HuH-7.5 (cell line): Measurements from ENCODE around the gene NUDT14.

Experiments used
- DNase-seq: peaks from one replicate; pipeline ENCODE4 v3.0.0; 2011; ENCODE audit warnings: low spot score

NUDT14 gene

DNA sequence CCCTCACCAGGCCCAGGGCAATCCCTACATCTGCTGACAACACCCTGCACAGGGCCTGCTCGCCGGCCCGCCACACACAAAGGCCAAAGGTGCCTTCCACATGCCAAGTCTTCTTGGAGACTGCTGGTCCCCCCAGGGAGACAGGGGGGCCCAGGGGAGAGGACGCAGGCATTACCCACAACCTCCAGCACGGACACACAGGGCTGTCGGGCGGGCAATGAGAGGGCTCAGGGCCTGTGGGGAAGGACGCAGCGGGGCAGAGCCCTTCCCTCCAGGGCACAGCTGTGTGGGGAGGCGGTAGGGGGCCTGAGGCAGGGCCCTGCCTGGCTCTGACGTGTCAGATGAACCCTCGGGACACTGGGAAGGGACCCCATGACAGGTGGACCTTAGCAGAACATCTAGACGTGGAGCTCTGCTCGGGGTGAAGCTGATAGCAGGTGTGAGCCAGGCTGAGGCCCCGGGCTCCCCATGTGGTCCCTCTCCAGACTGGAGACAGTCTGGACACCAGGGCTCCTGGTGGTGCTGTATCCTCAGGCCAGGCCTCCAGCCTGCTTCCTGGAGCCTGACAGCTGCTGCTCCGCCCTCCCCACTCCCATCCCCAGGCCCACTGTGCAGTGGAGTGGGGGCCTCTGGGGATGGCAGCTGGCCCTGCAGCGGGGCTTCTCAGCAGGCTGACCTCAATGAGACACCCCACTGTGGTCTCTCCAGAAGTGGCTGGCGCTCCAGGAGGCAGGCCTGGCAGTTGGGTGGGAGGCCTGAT is 31.6 kb upstream of the NUDT14 start:
- no peak for DNase-seq

DNA sequence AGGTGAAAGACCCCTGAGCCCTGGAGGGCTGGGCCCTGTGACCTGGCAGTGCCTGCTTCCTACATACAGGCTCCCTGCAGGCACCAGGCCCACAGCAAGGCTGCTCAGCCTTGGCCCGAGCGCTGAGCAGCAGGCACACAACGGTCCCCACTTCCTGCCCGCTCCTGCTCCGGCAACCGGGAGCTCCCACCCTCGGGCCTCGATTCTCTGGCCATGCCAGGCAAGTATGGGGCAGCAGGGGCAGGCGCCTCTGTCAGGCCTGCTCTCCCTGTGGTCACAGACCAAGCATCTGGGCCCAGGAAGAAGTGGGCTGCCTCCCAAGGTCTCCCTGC is 30.6 kb upstream of the NUDT14 start:
- DNase-seq, result no peak

GRCh38 chr14:105211086-105211757 is 30.1 kb upstream of the NUDT14 start:
- no peak for DNase-seq

DNA sequence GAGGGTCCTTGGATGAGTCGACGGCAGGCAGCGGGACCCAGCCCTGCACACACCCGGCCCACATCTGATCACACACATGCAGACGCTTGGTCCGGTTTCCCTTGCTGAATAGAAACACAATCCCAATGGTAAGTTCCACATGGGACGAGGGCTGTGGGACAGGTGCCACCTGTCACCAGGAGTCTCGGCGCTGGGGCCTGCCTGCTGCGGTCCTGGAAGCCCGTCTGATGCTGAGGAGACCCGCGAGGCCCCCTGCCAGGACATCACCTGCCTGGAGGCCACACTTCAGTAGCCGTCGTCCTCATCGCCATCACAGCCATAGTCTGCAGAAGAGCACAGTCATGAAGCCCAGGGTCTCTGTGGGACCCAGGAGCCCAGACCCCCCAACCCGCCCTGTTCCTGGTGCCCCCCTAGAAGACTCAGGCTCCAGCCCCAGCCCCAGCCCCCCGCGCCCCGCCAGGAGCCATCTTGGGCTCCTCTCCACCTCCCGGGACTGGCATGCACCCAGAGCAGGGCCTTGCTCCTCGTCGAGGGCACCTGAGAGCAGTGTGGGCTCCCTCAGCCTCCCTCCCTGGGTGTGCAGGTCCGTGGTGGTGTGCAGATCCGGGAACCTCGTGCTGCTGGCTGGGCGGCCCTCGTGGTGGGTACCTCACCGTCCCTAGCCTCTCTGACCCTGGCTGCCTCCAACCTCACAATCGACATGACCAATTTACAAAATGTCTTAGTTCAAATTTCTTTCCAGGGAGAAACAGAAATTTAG is 29.3 kb upstream of the NUDT14 start:
- DNase-seq, result no peak

DNA sequence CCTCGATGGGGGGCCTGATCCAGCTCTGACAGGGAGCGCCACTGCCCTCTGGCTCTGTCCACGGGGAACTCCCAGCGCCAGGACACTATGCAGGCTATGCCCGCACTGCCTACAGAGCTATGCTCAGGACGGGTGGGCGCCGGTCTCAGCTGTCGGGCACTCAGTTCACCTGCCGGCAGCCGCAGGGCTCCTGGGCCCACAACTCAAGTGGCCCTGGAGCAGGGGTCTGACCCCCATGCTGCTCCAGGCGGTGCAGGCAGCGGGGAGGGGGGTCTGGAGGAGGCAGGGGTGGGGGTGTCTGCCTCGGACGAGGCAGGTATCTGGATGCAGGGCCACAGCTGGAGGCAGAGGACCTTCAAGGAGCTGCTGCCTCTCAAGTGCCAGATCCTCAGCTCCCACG is 28.5 kb upstream of the NUDT14 start:
- no peak for DNase-seq

GRCh38 chr14:105209091-105209490 is 28.0 kb upstream of the NUDT14 start:
- no peak for DNase-seq

GRCh38 chr14:105208738-105209075 is 27.6 kb upstream of the NUDT14 start:
- DNase-seq, result no peak

DNA sequence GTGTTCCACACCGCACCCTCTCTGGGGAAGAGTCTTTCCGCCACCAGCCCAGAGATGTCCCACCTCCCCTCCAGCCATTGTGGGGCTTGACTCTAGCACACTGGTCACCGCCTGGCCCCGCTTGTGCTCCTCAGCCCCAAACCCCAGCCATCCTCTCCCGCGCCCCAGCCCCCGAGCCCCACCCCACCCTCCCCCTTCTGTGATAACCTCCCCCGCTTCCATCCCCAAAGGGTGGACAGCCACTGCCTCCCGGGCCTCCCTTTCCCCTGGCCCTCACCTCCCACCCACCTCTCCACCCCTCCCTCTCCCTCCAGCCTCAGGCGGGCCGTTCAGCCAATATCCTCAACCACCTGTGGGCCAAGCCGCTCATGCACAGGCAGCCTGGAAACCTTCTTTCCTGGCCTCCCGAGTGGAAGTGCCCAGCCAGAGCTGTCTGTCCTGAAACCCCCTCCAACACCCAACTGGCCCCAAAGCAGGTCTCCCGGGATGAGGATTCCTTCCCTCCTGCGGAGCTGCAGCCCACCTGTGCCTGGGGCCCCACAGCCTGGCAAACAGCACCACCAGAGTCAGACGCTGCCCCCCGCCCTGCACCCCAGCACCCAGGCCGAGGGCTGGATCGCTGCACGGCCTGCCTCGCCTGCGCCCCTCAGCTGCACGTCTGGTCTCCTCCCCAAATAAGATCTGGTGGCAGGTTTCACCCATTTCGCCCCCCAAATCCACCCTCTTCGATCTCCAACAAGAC is 27.1 kb upstream of the NUDT14 start:
- no peak for DNase-seq

DNA sequence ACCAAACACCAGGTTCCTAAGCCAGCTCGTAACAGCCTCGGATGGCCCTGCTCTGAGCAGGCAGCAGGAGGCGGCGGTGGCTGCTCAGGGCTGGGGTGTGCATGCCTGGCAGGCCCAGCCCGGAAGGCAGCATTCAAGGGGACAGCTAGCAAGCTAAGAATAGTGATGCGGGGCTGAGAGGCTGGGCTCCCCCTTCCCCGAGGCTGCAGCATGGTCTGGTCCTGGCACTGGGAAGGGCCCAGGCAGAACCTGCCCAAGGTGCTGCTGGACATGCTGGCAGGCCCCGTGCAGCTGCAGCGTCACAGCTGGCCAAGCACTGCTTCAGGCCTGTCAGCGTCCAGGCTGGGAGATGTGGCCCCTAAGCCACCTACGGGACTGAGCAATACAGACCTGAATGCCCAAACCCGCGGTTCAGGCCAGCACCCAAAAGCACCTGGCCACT is 26.4 kb upstream of the NUDT14 start:
- peak; percentile 60 for DNase-seq

DNA sequence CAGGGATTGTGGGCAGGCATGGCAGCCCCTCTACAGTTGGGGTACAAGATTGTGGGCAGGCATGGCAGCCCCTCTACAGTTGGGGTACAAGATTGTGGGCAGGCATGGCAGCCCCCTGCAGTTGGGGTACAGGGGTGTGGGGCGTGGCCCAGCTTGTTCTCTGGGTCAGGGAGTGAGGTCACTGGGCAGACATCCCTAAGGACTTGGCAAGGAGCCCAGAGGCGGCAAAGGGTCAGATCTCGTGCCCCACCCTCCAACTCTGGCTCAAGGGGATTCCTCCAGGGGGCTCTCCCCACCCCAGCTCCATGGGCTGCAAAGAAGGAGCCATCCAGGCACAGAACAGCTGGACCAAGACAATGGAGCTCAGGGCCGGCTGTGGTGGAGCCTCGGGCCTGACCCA is 25.8 kb upstream of the NUDT14 start:
- DNase-seq, result no peak

DNA sequence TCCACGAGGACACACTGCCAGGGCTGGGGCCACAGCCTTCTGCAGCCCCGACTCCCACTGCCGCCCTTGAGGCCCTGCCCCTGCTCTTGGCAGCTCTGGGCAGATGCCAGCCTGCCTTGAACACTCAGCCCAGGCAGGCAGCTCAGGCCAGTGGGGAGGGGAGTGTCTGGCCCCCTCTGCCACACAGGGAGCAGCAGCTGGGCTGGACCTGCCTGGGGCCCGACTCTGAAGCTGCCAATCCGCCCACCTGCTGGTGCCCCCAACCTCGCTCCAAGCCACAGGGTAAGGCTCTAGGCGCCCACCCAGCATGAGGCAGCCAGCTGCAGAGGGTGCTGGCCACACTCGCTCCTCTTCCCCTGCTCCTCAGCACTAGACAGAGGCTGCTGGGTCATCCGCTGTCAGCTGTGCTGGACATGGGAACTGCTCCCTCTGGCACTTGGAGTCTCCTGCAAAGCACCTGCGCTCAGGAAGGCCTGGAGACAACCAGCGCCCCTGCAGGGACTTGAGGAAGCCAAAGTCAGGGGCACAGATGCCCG is 24.6 kb upstream of the NUDT14 start:
- DNase-seq, result no peak

DNA sequence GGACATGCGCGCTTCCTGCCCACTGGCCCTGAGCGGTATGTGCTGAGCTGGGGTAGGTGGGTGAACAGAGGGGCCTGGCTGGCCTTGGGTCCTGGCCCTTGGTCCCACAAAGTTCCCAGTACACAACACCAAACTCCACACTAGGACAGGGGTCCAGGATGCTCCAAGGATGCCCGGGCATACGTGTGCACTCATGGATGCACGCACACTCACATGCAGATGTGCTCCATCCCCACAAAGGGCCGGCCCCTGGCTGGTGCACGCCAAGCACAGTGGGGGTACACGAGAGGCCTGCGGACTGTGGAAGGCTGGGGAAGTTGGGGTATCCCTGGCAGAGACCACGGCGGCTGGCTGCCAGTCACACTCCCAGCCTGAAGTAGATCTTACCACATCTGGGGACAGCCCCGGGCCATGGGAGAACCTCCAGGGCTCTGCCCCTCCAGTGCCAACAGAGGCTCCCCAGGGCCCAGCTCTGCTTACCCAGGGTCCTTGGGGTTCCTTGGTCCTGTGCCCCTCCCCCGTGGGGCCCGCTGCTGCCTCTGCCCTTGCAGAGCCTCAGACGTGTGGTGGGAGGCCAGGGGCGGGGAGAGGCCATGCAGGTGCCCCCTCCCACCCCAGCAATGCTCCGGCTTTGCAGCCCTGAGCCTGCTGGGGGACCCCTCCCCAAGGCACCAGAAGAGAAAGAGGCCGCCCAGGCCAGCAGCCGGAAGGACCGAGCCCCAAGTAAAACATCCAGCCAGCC is 24.0 kb upstream of the NUDT14 start:
- DNase-seq, result no peak

DNA sequence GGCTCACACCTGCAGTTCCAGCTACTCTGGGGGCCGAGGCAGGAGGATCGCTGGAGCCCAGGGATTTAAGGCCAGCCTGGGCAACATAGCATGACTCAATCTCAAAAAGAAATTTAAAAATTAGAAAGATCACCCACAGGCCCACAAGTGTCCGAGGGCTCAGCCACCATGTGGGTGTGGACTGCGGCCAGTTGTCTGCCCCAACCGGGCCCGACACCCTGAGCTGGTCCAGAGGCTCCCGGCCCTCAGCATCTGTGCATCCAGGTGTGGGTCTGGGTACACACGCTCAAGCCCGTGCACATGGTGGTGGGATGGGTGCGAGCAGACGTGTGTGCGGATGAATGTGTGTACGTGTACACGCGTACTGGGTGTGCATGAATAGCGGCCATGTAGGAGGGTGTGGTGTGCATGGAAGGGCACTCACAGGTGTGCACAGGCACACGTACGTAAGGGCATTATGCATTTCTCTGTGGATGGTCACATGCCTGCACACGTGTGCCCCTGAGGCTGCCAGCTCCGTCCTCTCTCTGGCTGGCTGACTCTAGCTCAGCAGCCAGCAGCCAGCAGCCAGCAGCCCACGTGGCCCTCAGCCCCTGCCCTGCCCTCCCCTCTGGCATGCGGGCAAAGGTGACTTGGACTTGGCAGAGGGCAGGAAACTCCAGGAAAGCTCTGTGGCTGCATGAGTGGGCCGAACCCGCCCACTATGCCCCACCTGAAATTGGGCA is 23.3 kb upstream of the NUDT14 start:
- no peak for DNase-seq

DNA sequence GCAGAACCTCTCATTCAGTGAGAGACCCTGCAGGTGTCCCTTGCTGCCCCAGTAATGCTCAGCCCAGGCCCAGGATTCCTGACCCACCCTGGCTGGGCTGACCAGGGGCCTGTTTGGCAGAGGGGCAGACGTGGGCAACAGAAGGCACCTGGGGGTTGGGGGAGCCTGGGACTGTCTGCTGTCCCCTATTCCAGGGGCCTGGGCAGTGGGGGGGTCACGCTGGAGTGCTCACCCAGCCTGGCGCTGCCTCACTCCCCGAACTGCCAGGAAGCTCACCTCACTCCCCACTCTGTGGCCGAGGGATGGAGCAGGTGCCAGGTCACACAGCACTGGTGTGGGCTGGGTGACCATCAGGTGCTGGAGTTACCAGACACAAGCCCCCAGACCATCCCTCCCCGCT is 22.6 kb upstream of the NUDT14 start:
- no peak for DNase-seq

DNA sequence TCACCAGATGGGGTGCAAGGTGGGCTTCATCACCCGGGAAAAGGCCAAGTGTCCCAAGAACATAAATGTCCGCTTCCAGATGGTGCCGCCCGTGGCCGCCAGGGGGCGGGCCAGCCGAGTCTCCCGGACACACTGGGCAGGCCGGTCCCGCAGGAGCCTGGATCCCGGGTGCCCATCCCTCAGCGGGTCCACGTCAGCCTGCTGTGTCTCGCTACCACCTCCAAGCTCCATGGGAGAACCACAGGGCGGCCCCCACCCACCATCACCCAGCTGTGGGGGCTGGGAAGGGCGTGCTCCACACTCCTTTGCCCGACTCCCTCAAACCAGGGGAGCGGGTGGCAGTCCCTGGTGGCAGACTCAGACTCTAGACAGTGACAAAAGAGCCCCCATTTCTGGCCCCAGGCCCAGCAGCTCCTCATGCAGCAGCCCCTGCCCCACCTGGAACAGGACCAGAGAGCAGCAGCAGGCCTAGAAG is 22.0 kb upstream of the NUDT14 start:
- DNase-seq, result peak; percentile 94

GRCh38 chr14:105201925-105202513 is 20.9 kb upstream of the NUDT14 start:
- no peak for DNase-seq

- DNase-seq, result no peak
Observed at GRCh38 chr14:105201156-105201924, 20.2 kb upstream of the NUDT14 start.

GRCh38 chr14:105200641-105201040 is 19.5 kb upstream of the NUDT14 start:
- DNase-seq, result no peak

- DNase-seq, result no peak
Observed at GRCh38 chr14:105200074-105200473, 19.0 kb upstream of the NUDT14 start.

GRCh38 chr14:105199093-105199492 is 18.0 kb upstream of the NUDT14 start:
- DNase-seq, result no peak
